Epidermal melanocyte (primary cell): ENCODE measurements around the gene CEP192.
"Not testable (repeated sequence)": the region's sequence is repeated elsewhere in the genome, so short reads cannot be mapped to it uniquely, and the experiment has no call there.

Experiments used
- DNase-seq: peaks from one replicate; pipeline ENCODE4 v3.0.0; 2011; ENCODE audit warnings: low spot score; ENCODE audit not compliant: insufficient read length

The CEP192 gene

DNA sequence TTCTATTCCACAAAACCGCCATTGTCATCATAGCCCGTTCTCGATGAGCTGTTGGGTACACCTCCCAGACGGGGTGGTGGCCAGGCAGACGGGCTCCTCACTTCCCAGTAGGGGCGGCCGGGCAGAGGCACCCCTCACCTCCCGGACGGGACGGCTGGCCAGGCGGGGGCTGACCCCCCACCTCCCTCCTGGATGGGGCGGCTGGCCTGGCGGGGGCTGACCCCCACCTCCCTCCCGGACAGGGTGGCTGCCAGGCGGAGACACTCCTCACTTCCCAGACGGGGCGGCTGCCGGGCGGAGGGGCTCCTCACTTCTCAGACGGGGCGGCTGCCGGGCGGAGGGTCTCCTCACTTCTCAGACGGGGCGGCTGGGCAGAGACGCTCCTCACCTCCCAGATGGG, 106.9 kb downstream of the CEP192 start:
- DNase-seq, result not testable (repeated sequence)

DNA sequence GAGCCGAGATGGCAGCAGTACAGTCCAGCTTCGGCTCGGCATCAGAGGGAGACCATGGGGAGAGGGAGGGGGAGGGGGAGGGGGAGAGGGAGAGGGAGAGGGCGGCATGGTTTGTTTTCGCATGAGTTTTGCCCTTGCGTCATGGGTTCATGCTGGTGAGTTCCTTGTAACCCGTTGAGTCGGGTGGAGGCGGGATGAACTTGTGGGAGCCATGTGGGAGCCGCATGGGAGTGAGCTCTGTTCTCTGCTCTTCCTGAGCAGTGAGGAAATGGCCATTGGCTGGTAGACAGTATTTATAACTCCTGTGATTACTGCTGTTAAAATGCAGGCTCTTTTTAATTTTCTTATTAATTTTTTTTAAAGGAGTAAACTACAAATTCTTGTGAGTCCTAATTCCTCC, 108.0 kb downstream of the CEP192 start:
- no peak for DNase-seq

DNA sequence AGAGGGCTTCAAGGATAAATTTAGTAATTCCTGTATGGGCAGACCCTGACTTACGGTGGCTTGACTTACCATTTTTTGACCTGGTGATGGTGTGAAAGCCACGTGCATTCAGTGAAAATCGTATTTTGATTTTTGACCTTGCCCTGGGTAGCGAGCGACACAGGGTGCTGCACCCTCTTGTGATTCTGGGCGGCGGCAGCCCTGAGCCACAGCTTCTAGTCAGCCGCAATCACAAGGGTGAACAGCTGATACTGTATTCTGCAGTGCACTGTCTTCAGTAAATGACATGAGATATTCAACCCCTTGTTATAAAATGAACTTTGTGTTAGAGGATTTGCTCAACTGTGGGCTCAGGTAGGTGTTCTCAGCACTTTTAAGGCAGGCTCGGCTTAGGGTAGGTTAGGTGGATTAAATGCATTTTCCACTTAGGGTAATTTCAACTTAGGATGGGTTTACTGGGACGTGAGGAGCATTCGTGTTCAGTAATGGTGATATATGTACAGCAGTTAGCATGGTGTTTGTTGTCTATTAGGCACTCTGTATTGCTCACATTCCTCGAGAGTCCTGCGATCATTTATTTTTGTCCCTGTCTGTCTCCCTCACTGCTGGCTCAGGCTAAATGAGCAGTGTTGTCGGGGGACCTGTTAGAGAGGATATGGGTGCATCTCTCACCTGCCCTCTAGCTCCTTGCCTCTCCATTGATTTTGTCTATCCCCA, 109.9 kb downstream of the CEP192 start:
- no peak for DNase-seq

DNA sequence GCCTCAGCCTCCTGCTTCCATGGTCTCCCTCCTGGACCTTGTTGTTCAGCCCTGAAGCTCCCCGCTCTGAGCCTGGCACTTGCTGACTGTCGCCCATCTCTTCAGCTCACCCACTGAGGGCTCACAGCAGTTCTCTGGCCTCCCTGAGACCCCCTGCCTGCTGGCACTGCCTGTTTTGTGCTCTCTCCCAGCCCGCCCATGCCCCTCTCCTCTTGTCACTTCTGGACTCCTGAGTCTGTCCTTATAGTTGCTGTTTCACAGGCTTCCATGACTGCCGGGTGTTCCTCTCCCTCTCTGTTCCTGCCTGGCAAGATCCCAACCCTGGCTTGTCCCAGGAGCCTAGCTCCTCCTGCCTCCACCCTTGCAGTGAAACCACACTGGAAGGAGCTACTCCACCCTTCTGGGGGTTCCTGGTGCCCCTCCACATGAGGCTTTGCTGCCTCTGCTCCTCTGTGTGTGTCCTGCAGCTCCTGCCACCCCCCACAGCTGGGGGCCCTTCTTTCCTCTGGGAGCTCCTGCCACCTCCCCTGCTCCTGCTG, 110.6 kb downstream of the CEP192 start:
- DNase-seq, result no peak

DNA sequence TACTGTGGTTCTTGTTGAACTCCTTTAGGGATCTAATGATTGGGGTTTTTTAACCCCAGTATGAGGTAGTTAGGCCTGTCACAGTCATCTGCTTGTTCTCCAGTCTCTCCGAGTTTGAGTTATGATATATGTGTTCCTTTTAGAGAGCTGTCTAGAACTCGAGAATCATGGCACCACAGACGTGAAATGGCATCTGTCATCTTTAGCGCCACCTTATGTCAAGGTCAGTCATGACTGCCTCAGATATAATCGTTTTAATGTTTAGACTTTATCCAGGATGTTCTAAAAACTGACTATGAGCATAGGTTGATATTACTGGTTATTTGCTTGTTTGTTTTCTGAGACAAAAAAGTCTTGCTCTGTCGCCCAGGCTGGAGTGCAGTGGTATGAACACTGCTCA, 112.2 kb downstream of the CEP192 start:
- no peak for DNase-seq

DNA sequence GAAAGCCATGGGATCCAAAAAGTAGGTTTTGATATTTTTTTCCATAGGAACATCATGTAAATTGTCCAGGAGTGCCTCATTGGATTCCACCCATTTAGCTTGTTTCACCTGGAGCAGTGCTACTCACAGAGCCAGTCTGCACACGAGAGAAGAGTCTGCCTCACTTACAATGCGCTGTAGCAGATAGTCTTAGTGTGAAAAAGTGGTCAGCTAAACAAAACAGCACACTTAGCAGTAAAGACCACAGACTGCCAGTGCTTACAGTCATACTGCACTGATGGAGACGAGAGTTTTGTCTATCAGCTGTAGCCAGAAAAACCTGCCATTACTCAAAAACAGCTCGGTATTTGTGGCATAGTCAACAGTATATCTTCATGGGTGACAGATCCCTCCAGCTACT, 113.9 kb downstream of the CEP192 start:
- no peak for DNase-seq

DNA sequence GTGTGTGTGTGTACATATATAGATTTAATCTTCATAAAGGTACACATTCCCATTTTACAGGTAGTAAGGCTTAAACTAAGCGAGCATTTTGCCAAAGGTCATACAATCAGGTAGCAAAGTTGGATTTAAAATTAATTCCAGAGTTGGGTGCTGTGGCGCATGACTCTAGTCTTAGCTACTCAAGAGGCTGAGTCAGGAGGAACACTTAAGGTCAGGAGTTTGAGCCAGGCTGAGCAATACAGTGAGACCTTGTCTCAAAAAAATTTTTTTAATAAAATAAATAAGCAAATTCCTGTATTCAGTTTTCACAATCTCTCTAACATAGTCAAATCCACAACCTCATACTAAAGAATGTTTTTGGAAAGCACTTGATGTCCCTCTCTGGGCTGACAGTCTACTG, 115.9 kb downstream of the CEP192 start:
- DNase-seq, result no peak

DNA sequence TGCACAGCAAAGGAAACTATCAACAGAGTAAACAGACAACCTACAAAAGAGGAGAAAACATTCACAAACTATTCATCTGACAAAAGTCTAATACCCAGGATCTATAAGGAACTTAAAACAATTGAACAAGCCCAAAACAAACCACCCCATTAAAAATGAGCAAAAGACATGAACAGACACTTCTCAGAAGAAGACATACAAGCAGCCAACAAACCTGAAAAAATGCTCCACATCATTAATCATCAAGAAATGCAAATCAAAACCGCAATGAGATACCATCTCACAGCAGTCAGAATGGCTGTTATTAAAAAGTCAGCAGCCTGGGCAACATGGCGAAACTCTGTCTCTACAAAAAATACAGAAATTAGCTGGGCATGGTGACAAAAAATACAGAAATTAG, 117.2 kb downstream of the CEP192 start:
- DNase-seq, result no peak

DNA sequence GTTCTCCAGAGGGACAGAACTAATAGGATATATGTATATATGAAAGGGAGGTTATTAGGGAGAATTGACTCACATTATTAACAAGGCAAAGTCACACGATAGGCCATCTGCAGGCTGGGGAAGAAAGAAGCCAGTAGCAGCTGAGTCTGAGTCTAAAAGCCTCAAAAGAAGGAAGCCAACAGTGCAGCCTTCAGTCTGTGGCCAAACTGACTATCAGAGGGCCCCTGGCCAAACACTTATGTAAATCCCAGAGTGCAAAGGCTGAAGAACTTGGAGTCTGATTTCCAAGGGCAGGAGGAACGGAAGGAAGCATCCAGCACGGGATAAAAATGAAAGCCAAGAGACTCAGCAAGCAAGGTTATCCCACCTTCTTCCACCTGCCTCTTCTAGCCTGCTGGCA, 119.4 kb downstream of the CEP192 start:
- no peak for DNase-seq

DNA sequence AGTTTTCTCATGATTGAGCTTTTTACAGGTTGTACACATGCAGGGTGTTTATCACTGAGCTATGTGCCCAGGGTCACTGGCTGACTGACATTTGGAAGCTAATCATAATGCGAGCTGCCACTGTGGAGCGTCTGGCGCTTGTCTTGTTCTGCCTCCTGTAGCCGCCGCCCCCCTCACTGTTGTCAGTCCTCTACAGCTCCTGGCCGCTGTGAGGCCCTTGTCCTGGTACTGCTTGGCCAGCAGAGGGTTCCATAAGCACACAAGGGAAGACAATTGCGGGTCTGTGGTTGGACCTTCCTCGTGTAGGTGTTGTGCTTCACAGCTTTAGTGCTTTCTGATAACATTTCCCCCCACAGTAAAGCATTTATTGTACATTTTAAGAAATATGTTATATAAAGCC, 121.8 kb downstream of the CEP192 start:
- DNase-seq, result no peak

DNA sequence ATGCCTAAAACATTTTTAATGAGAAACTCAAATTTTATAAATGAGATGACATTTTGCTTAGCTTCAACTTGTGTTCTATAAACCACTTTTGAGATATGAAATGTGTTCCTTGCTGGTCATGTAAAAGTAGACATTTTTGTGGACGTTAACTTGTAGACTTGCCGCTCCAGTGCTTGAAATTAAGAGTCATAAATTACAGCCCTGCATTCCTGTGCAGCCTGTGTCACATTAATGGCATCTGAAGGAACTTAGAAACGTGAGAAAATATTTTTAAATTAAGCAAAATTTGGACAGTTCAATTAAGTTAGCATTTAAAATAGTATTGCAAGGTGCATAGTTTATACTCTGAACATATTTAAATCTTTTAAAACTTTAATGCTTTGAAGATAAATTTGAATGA, 129.1 kb downstream of the CEP192 start:
- DNase-seq, result no peak

DNA sequence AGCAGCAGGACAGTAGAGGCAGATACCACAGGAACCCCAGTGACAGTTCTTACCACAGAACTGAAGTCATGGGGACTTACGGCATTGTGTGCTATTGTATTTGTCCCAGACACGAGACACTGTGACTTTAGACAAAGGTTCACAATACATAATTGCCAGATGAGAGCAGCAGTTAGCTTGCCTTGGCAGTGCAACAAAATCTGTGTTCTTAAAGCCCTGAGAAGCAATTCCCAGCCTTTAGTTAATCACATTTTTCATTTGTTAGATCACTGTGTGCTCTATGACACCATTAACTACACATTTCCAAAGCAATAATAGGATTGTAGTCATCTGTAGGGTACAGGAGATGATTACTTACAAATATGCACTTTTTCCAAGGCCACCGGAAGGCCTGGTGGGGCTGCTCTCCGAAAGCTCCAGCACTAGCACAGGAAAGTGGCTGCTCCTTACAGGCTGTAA, 129.8 kb downstream of the CEP192 start:
- DNase-seq, result no peak

DNA sequence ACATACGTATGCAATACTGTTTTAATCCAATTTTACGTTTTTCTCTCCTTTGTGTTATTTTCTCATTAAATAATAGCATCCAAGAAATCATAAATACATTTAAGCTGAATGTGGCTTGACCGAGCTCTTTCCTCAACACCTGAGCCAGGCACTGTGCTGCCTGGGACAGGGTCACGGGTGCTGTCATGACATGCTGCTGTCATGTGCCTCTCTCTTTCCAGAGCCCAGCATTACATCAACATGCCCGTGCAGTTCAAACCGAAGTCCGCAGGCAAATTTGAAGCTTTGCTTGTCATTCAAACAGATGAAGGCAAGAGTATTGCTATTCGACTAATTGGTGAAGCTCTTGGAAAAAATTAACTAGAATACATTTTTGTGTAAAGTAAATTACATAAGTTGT, 133.2 kb downstream of the CEP192 start:
- no peak for DNase-seq

DNA sequence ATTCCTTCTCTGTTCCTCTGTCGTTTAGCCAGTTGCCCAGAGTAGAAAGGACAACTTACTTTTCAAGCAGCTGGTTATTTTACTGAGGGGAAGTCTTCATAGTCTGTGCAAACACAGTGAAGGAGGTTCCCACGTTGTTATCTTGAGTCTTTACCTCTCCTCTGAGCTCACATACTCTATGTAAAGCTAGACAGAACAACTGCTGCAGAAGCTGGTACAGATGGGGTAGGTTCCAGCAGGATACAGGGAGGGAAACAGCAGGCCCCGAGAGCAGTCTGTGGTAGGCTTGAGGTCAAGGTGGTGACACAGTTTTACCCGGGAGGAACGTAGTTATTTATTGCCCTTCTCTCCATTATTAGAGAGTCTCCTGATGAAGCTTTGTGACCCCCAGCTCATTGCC, 134.0 kb downstream of the CEP192 start:
- DNase-seq, result no peak

DNA sequence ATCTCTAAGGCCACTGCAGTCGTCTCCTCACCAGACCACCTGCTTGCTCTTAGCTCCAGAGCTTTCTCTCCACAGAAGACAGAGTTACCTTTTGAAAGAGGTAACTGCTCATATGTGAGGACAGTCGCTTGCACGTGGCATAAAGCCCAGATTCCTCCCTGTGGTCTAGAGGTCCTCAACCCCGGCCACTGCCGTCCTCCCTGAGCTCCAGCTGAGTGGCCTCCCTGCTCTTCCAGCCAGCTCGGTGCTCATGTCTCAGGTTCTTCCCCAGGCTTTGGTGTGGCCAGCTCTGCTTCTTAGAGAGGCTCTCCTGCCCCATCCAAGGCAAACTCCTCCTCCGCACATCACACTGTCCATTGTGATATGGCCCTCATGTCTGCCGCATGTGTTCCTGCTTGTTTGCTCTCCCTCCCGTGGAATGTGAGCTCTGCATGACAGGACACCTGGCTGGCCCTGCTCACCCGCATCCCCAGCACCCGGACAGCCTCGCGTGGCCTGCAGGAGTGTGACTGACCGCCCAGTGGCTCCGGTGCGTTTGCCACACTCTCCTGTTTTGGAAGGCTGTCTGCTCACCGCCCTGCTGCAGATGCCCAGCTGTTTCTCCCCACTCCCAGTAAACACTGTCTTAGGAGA, 135.9 kb downstream of the CEP192 start:
- DNase-seq, result no peak

DNA sequence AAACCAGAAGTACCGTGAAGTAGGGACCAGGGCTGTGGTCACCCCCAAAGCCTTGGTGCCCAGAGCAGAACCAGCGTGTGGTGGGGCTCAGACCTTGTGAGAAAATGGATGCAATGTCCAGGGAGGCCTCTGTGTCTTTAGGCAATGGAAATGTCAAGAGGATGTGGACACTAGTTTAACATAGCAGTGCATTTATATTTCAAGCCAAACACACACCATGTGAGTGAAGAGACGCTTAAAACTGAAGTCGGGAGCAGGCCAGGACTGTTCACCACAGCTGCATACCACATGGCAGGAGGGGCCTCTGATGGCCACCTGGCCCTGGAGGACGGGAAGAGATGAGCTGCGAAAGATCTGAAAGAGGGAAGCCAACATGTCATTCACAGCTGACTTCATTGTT, 140.1 kb downstream of the CEP192 start:
- peak; percentile 44 for DNase-seq

DNA sequence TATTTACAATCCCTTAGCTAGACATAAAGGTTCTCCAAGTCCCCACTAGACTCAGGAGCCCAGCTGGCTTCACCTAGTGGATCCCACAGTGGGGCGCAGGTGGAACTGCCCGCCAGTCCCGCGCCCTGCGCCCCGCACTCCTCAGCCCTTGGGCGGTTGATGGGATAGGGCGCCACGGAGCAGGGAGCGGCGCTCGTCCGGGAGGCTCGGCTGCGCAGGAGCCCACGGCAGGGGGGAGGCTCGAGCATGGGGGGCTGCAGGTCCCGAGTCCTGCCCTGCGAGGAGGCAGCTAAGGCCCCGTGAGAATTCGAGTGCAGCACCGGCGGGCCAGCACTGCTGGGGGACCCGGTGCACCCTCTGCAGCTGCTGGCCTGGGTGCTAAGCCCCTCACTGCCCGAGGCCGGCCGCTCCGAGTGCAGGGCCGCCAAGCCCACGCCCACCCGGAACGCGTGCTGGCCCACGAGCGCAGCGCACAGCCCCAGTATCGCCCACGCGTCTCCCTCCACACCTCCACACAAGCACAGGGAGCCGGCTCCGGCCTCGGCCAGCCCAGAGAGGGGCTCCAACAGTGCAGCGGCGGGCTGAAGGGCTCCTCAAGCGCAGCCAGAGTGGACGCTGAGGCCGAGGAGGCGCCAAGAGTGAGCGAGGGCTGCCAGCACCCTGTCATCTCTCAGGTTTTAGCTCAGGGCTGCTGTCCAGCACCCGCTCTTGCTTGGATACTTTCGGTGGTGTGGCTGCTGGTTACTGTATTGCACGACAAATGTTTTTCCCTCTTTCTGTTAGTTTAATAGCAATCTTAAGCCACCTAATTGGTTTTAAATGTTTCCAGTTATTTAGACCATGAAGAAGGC, 143.6 kb downstream of the CEP192 start:
- no peak for DNase-seq

DNA sequence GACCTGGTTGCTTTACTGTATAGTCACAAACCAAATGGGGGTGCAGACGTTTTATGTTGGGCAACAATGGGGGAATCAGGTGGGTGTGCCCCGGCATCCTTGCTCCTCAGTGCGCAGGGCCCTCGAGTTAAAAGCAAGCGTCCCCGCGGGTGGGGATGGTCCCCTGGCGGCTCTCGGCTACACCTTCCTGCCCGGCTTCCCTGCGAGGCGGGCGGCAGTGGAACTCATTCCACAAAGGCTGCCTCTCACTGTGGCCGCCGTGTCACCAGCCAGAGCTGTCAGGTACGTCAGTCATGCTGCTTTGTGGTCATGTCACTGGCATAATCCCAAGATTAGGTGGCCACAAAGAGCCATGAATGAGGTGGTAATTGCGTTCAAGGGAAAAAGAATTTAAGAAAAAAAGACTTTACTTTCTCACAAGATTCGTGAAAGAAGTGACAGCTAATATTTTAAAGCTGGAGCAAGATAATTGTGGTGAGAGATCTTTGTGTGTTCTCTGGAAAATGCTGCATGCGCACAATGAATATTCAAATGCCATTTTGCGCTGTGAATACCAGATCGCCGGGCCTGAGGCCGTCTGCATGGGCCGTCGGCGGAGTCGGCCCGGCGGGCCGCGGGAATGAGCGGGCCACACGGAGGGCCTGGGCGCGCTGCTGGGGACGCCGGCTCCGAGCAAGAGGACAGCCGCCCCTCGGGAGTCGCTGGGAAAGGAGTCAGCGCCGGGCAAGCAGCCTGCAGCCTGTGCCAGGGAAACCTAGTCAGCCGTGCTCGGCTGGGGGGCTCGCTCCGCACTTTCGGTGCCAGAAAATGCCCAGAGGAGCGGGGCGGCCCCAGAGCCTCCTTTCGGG, 145.1 kb downstream of the CEP192 start:
- DNase-seq, result no peak

DNA sequence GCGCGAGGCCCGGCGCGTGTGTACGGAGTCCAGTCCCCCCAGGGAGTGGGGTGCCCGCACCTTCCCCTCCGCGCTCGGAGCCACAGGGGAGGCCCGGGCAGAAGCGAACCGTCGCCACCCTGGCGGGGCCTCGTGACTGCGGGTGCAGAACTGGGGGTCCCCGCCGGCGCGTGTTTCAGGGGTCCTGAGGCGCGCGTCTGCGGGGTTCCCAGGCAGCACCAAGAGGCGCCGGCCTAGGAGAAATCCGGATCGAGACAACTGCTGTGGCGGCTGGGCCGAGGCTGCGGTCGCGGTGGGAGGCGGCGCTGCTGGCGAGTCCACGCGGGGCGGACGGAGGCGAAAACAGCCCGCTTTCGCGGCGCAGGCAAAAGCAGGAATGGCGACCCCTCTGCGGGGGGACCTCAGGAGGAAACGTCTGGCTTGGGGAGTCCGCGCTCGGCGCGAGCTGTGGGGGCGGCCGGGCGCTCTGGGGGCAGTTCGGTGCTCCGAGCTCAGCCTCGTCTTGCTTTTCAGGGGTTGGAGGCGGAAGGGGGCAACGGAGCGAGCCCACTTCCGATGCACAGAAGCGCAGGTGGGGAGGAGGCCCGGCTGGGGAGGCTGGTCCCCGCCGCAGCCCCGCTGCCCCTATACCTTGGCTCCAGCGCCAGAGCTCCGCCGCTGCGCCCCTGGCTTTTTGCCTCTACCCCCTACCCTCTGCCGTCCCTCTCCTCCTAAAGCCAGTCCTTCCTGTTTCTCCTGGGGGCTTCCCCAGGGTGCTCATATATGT, 145.9 kb downstream of the CEP192 start:
- no peak for DNase-seq

DNA sequence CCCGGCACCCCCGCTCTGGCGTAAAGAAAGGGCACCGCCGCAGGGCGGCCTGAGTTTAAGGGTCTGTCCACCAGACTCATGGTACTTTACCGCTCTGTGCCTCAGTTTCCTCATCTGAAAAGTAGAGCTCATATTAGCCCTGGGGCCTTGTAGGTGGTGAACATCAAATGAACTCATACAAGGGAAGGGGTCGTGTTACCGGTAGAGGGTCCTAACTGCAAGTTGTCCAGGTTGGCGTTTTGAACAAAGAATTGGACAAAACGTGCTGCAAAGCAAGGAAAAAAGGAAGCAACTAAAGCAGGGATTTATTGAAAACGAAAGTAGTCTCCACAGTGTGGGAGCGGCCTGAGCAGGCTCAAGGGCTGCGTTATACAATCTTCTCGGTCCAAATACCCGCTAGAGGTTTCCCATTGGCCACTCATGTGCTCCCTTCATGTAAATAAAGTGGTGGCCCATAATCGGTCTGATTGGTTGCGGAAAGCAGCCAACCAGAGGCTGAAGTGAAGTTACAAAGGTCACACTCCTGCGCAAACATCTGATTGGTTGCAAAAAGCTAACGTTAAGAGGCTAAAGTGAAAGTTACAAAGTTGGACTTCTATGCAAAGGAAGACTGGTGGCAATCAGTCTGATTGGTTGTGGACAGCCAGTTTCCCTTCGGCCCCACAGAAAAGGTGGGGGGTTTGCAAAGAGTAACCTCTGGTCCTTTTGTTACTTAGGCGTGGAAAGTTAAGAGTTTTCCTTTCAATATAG, 146.7 kb downstream of the CEP192 start:
- no peak for DNase-seq
